Measurements from ENCODE around the gene SMCO4.

The SMCO4 gene

GRCh38 chr11:93498641-93499040 lies 44.5 kb downstream of the SMCO4 start:
- DNase-seq, result no peak

GRCh38 chr11:93498161-93498560 lies 45.0 kb downstream of the SMCO4 start:
- DNase-seq, result no peak

GRCh38 chr11:93497596-93497995 lies 45.6 kb downstream of the SMCO4 start:
- peak; percentile 69 to 77 (median 71) for DNase-seq

GRCh38 chr11:93494357-93494756 lies 48.8 kb downstream of the SMCO4 start:
- no peak for DNase-seq

GRCh38 chr11:93493252-93493897 lies 49.8 kb downstream of the SMCO4 start:
- no peak for DNase-seq

GRCh38 chr11:93492464-93493251 lies 50.5 kb downstream of the SMCO4 start:
- no peak for DNase-seq

GRCh38 chr11:93491973-93492372 lies 51.2 kb downstream of the SMCO4 start:
- no peak for DNase-seq

- DNase-seq, result no peak
Observed at GRCh38 chr11:93490996-93491618, 52.1 kb downstream of the SMCO4 start.

GRCh38 chr11:93489841-93490240 lies 53.4 kb downstream of the SMCO4 start:
- DNase-seq, result no peak

- DNase-seq, result peak in 1 of 3 donors; percentile 15
Observed at GRCh38 chr11:93487032-93487483, 56.1 kb downstream of the SMCO4 start.

- DNase-seq, result peak in 1 of 3 donors; percentile 13
Observed at GRCh38 chr11:93485983-93486382, 57.2 kb downstream of the SMCO4 start.

- peak in 1 of 3 donors; percentile 3 for DNase-seq
Observed at GRCh38 chr11:93484716-93485115, 58.5 kb downstream of the SMCO4 start.

- DNase-seq, result peak in 1 of 3 donors; percentile 8
Observed at GRCh38 chr11:93482556-93482955, 60.6 kb downstream of the SMCO4 start.

- peak; percentile 63 to 70 (median 66) for DNase-seq
Observed at GRCh38 chr11:93481696-93482095, 61.5 kb downstream of the SMCO4 start.

GRCh38 chr11:93481279-93481678 lies 61.9 kb downstream of the SMCO4 start:
- peak in 1 of 3 donors; percentile 6 for DNase-seq

GRCh38 chr11:93480756-93481155 lies 62.4 kb downstream of the SMCO4 start:
- DNase-seq, result peak in 1 of 3 donors; percentile 11

GRCh38 chr11:93480256-93480655 lies 62.9 kb downstream of the SMCO4 start:
- DNase-seq, result peak in 1 of 3 donors; percentile 12

- DNase-seq, result no peak
Observed at GRCh38 chr11:93478841-93479240, 64.3 kb downstream of the SMCO4 start.

- DNase-seq, result peak in 1 of 3 donors; percentile 1
Observed at GRCh38 chr11:93477684-93478234, 65.4 kb downstream of the SMCO4 start.

GRCh38 chr11:93476796-93477195 lies 66.4 kb downstream of the SMCO4 start:
- DNase-seq, result no peak

- no peak for DNase-seq
Observed at GRCh38 chr11:93474123-93474522, 69.1 kb downstream of the SMCO4 start.

- no peak for DNase-seq
Observed at GRCh38 chr11:93468290-93468689, 74.9 kb downstream of the SMCO4 start.

- DNase-seq, result no peak
Observed at GRCh38 chr11:93467054-93467453, 76.1 kb downstream of the SMCO4 start.
